SU-DHL-6 (cell line): ENCODE results near the gene TRIP6.
"Not testable (repeated sequence)": the region's sequence is repeated elsewhere in the genome, so short reads cannot be mapped to it uniquely, and the experiment has no call there.

Source experiments
- H2AFZ ChIP-seq: fragments of 200-600 bp; sonication (generic); 2 replicates; pipeline ENCODE4 v1.6.1; 2014; ENCODE audit warnings: low read depth, mild to moderate bottlenecking, moderate library complexity, mixed read lengths, antibody characterized with exemption, low read length; ENCODE audit not compliant: severe bottlenecking
- H3F3A ChIP-seq: fragments of 200-600 bp; shearing (Covaris generic); 2 replicates; pipeline ENCODE4 v1.6.0; 2016; ENCODE audit warnings: antibody characterized with exemption, mild to moderate bottlenecking; ENCODE audit not compliant: insufficient read depth
- H3K27ac ChIP-seq: fragments of 200-600 bp; sonication (generic); 2 replicates; pipeline ENCODE4 v1.5.1; 2016; ENCODE audit warnings: low read depth, mild to moderate bottlenecking, low read length, moderate library complexity, mixed read lengths
- H3K27me3 ChIP-seq: fragments of 200-600 bp; sonication (generic), shearing (Covaris generic); 2 replicates; pipeline ENCODE4 v1.6.0; 2014; ENCODE audit warnings: mild to moderate bottlenecking, low read length
- H3K36me3 ChIP-seq: fragments of 200-600 bp; sonication (generic); 2 replicates; pipeline ENCODE4 v1.6.1; 2014; ENCODE audit warnings: mild to moderate bottlenecking, low read length, mixed read lengths
- H3K4me2 ChIP-seq: fragments of 300-600, 200-600 bp; shearing (Covaris generic), sonication (generic); 2 replicates; pipeline ENCODE4 v1.6.0; 2014; ENCODE audit warnings: low read length, low read depth, mild to moderate bottlenecking; ENCODE audit not compliant: poor library complexity, severe bottlenecking
- H3K4me3 ChIP-seq: fragments of 200-600 bp; sonication (generic); 2 replicates; pipeline ENCODE4 v1.5.1; 2014; ENCODE audit warnings: antibody characterized with exemption, low read length, mild to moderate bottlenecking, mixed read lengths; ENCODE audit not compliant: insufficient read depth, poor library complexity, severe bottlenecking
- H3K79me2 ChIP-seq: fragments of 200-600 bp; sonication (generic); 2 replicates; pipeline ENCODE4 v1.6.1; 2014; ENCODE audit warnings: mild to moderate bottlenecking, low read length, moderate library complexity; ENCODE audit not compliant: insufficient read depth
- H3K9ac ChIP-seq: fragments of 200-600 bp; sonication (generic); 2 replicates; pipeline ENCODE4 v1.7.0; 2014; ENCODE audit warnings: mild to moderate bottlenecking, low read length
- H3K9me2 ChIP-seq: fragments of 200-600 bp; sonication (generic); replicated peaks from 2 replicates; pipeline ENCODE4 v1.6.1; 2014; ENCODE audit warnings: low read length; ENCODE audit not compliant: insufficient read depth
- H3K9me3 ChIP-seq: fragments of 200-600 bp; sonication (generic); 2 replicates; pipeline ENCODE4 v1.6.1; 2014; ENCODE audit warnings: low read length, mixed read lengths; ENCODE audit not compliant: insufficient read depth
- H4K20me1 ChIP-seq: fragments of 200-600 bp; sonication (generic); 2 replicates; pipeline ENCODE4 v1.6.1; 2014; ENCODE audit warnings: low read depth, mild to moderate bottlenecking, antibody characterized with exemption, low read length, moderate library complexity, mixed read lengths
- CTCF ChIP-seq: fragments of 200-600 bp; sonication (generic); IDR thresholded peaks from one replicate; pipeline ENCODE4 v1.5.1; 2017; ENCODE audit warnings: antibody characterized with exemption, mild to moderate bottlenecking, low read length, moderate library complexity; ENCODE audit not compliant: insufficient read depth, poor library complexity, severe bottlenecking
- EZH2phosphoT487 ChIP-seq: fragments of 200-600 bp; sonication (generic), shearing (Covaris generic); conservative IDR thresholded peaks from 2 replicates; pipeline ENCODE4 v1.6.1; 2018; ENCODE audit warnings: mild to moderate bottlenecking, antibody characterized with exemption, low read length, moderate library complexity, mixed read lengths

Gene TRIP6

GRCh38 chr7:100852048-100852872 is 14.9 kb upstream of the TRIP6 start, which contains the start of gene SLC12A9:
TSS of gene SLC12A9 (plus strand) at chr7:100852713. CDS start at chr7:100854198, 1,485 bp downstream.
- Histone ChIP-seq H3K27ac (peak within 1 kb of the TSS; percentile 82), H3K9me2 (no peaks in the 10 kb centered on the region), H3K9me3 (no peaks in the 10 kb centered on the region), H4K20me1 (no peaks in the 10 kb centered on the region), H3K9ac (peak within 1 kb of the TSS; percentile 75), H3K36me3 (no peaks in the 10 kb centered on the region), H3K27me3 (no peaks in the 10 kb centered on the region), H3K4me3 (peak within 1 kb of the TSS; percentile 85), H3F3A (peaks cover 9% of the 10 kb centered on the region), H3K4me2 (peak within 1 kb of the TSS; percentile 99), H2AFZ (peak within 1 kb of the TSS; percentile 95), H3K79me2 (peaks cover 21% of the 10 kb centered on the region)
- TF ChIP-seq CTCF (peak; percentile 96), EZH2phosphoT487 (no peak)

- Histone ChIP-seq H3F3A (peaks cover 9% of the 10 kb centered on the region), H4K20me1 (no peaks in the 10 kb centered on the region), H3K9me3 (no peaks in the 10 kb centered on the region), H3K4me3 (no peak overlapping the region), H3K9ac (no peak overlapping the region), H3K79me2 (peaks cover 21% of the 10 kb centered on the region), H3K9me2 (no peaks in the 10 kb centered on the region), H3K4me2 (peak overlapping the region; percentile 99), H2AFZ (no peak overlapping the region), H3K36me3 (no peaks in the 10 kb centered on the region), H3K27ac (no peak overlapping the region), H3K27me3 (no peaks in the 10 kb centered on the region)
- TF ChIP-seq CTCF, result no peak
- TF ChIP-seq EZH2phosphoT487, result no peak
Measured at GRCh38 chr7:100854146-100854895, 12.9 kb upstream of the TRIP6 start.

- not testable (repeated sequence) for H4K20me1 ChIP-seq, H3F3A ChIP-seq, H3K27ac ChIP-seq, H3K4me3 ChIP-seq, H3K36me3 ChIP-seq, H3K9me2 ChIP-seq, H2AFZ ChIP-seq, H3K9me3 ChIP-seq, H3K27me3 ChIP-seq, H3K9ac ChIP-seq, H3K4me2 ChIP-seq
- peaks cover 21% of the 10 kb centered on the region for H3K79me2 ChIP-seq
Measured at GRCh38 chr7:100854899-100855298, 12.3 kb upstream of the TRIP6 start.

GRCh38 chr7:100855515-100855914 is 11.7 kb upstream of the TRIP6 start:
- no peak overlapping the region for H3K4me2 ChIP-seq
- H3K36me3 ChIP-seq, result no peaks in the 10 kb centered on the region
- no peak overlapping the region for H3K27ac ChIP-seq
- H3K79me2 ChIP-seq, result peaks cover 21% of the 10 kb centered on the region
- peaks cover 9% of the 10 kb centered on the region for H3F3A ChIP-seq
- no peaks in the 10 kb centered on the region for H4K20me1 ChIP-seq
- H3K4me3 ChIP-seq, result no peak overlapping the region
- H2AFZ ChIP-seq, result no peak overlapping the region
- H3K9ac ChIP-seq, result no peak overlapping the region
- H3K27me3 ChIP-seq, result no peaks in the 10 kb centered on the region
- no peaks in the 10 kb centered on the region for H3K9me2 ChIP-seq
- TF ChIP-seq EZH2phosphoT487 (no peak), CTCF (no peak)
- no peaks in the 10 kb centered on the region for H3K9me3 ChIP-seq
